22Rv1 (cell line): ENCODE measurements around the gene NODAL.

ENCODE experiments used
- CTCF ChIP-seq: fragments of 450-650 bp; IDR thresholded peaks from 2 replicates; pipeline ENCODE4 v1.5.1; 2017; ENCODE audit warnings: mild to moderate bottlenecking
- ZFX ChIP-seq: fragments of 450-650 bp; IDR thresholded peaks from 2 replicates; pipeline ENCODE4 v1.6.1; 2017; ENCODE audit warnings: antibody characterized with exemption, borderline replicate concordance

GRCh38 chr10:70472799-70473454 lies 31.4 kb upstream of the NODAL start:
- TF ChIP-seq CTCF = no peak
- TF ChIP-seq ZFX = no peak
